Astrocyte (in vitro differentiated cells and primary cell): ENCODE data around the gene ECT2. TPM values are rescaled to one million over a fixed set of nuclear protein-coding genes. Genes with fewer than 3 reads are reported as not detected.

Experiments used
- DNase-seq: peaks from one replicate; pipeline ENCODE4 v3.0.0-alpha.2; 2010; ENCODE audit warnings: low read depth
- FAIRE-seq: peaks from 2 replicates; lab custom pipeline; 2011; peaks lifted over from hg19 to GRCh38; lab: Jason Lieb, UNC
- H2AFZ ChIP-seq: 2 replicates; pipeline ENCODE4 v1.6.0; 2012; ENCODE audit warnings: low read depth, low read length, inconsistent platforms
- H3K27ac ChIP-seq: 2 replicates; pipeline ENCODE4 v1.5.1; 2011; ENCODE audit warnings: low read depth, low read length, inconsistent platforms
- H3K27me3 ChIP-seq: 2 replicates; pipeline ENCODE4 v1.6.0; 2011; ENCODE audit warnings: low read length, inconsistent platforms; ENCODE audit not compliant: insufficient read depth
- H3K36me3 ChIP-seq: 2 replicates; pipeline ENCODE4 v1.5.1; 2011; ENCODE audit warnings: low read length, inconsistent platforms; ENCODE audit not compliant: insufficient read depth
- H3K4me1 ChIP-seq: 2 replicates; pipeline ENCODE4 v1.5.1; 2011; ENCODE audit warnings: low read length, inconsistent platforms; ENCODE audit not compliant: insufficient read depth
- H3K4me2 ChIP-seq: 2 replicates; pipeline ENCODE4 v1.6.0; 2012; ENCODE audit warnings: low read length, inconsistent platforms
- H3K4me3 ChIP-seq: 2 replicates; pipeline ENCODE4 v1.5.1; 2011; ENCODE audit warnings: low read depth, mild to moderate bottlenecking, low read length, inconsistent platforms; ENCODE audit not compliant: insufficient read depth
- H3K79me2 ChIP-seq: 2 replicates; pipeline ENCODE4 v1.6.0; 2012; ENCODE audit warnings: mild to moderate bottlenecking, low read length, inconsistent platforms; ENCODE audit not compliant: insufficient read depth
- H3K9ac ChIP-seq: 2 replicates; pipeline ENCODE4 v1.6.0; 2012; ENCODE audit warnings: mild to moderate bottlenecking, low read length, inconsistent platforms
- H3K9me3 ChIP-seq: 2 replicates; pipeline ENCODE4 v1.5.1; 2012; ENCODE audit warnings: low read depth, mild to moderate bottlenecking, low read length, inconsistent platforms; ENCODE audit not compliant: insufficient read depth
- H4K20me1 ChIP-seq: 2 replicates; pipeline ENCODE4 v1.6.0; 2012; ENCODE audit warnings: low read length, inconsistent platforms; ENCODE audit not compliant: insufficient read depth
- H3K27ac Mint-ChIP-seq: one replicate; pipeline ENCODE4 v1.8.0; 2021; ENCODE audit warnings: mild to moderate bottlenecking, mixed read lengths; ENCODE audit not compliant: unreplicated experiment
- H3K27me3 Mint-ChIP-seq: one replicate; pipeline ENCODE4 v1.8.0; 2021; ENCODE audit warnings: low read depth, mixed read lengths; ENCODE audit not compliant: unreplicated experiment
- H3K36me3 Mint-ChIP-seq: one replicate; pipeline ENCODE4 v1.8.0; 2021; ENCODE audit warnings: low read depth, mixed read lengths; ENCODE audit not compliant: unreplicated experiment
- H3K4me1 Mint-ChIP-seq: one replicate; pipeline ENCODE4 v1.8.0; 2021; ENCODE audit warnings: low read depth, mixed read lengths; ENCODE audit not compliant: unreplicated experiment
- H3K4me3 Mint-ChIP-seq: one replicate; pipeline ENCODE4 v1.8.0; 2021; ENCODE audit warnings: mild to moderate bottlenecking, moderate library complexity, mixed read lengths; ENCODE audit not compliant: unreplicated experiment
- H3K9me3 Mint-ChIP-seq: one replicate; pipeline ENCODE4 v1.8.0; 2021; ENCODE audit warnings: mild to moderate bottlenecking, mixed read lengths; ENCODE audit not compliant: unreplicated experiment
- CTCF ChIP-seq: IDR thresholded peaks from 2 replicates; pipeline ENCODE4 v1.5.1; 2011; ENCODE audit warnings: low read depth, mild to moderate bottlenecking, inconsistent platforms, low read length, moderate library complexity; ENCODE audit not compliant: insufficient read depth
- EZH2 ChIP-seq: IDR thresholded peaks from 2 replicates; pipeline ENCODE4 v1.6.1; 2012; ENCODE audit warnings: mild to moderate bottlenecking, low read length, inconsistent platforms; ENCODE audit not compliant: insufficient read depth
- total RNA-seq: library from RNA; stranded (reverse); gene quantifications from 2 replicates; pipeline ENCODE4 v1.2.1, GENCODE V29; 2021

ECT2 gene
- total RNA-seq, 1 donor from 2014 or later = 16.4 TPM

- Mint-ChIP-seq H3K4me1 (no peaks in the 10 kb centered on the region), H3K27me3 (peaks cover 2% of the 10 kb centered on the region), H3K4me3 (no peak overlapping the region), H3K36me3 (no peaks in the 10 kb centered on the region), H3K27ac (no peak overlapping the region), H3K9me3 (peaks cover 2% of the 10 kb centered on the region)
- no peaks in the 10 kb centered on the region for H3K36me3 ChIP-seq
- H3K9me3 ChIP-seq = no peaks in the 10 kb centered on the region
- H2AFZ ChIP-seq = no peak overlapping the region
- H3K4me3 ChIP-seq = no peak overlapping the region
- no peak overlapping the region for H3K27ac ChIP-seq
- H3K4me2 ChIP-seq = no peak overlapping the region
- H3K4me1 ChIP-seq = no peaks in the 10 kb centered on the region
- no peaks in the 10 kb centered on the region for H4K20me1 ChIP-seq
- DNase-seq (no peak), FAIRE-seq (no peak)
- no peak overlapping the region for H3K9ac ChIP-seq
- no peaks in the 10 kb centered on the region for H3K79me2 ChIP-seq
- TF ChIP-seq EZH2 (no peak), CTCF (no peak)
- H3K27me3 ChIP-seq = no peaks in the 10 kb centered on the region
Measured at GRCh38 chr3:172840463-172840862, 89.9 kb downstream of the ECT2 start.

- Mint-ChIP-seq H3K36me3 (no peaks in the 10 kb centered on the region), H3K27me3 (peaks cover 2% of the 10 kb centered on the region), H3K27ac (no peak overlapping the region), H3K4me1 (no peaks in the 10 kb centered on the region), H3K4me3 (no peak overlapping the region), H3K9me3 (peaks cover 2% of the 10 kb centered on the region)
- Histone ChIP-seq H3K9ac (no peak overlapping the region), H3K9me3 (no peaks in the 10 kb centered on the region), H2AFZ (no peak overlapping the region), H4K20me1 (no peaks in the 10 kb centered on the region), H3K4me1 (no peaks in the 10 kb centered on the region), H3K4me2 (no peak overlapping the region), H3K79me2 (no peaks in the 10 kb centered on the region), H3K4me3 (no peak overlapping the region), H3K27me3 (no peaks in the 10 kb centered on the region), H3K36me3 (no peaks in the 10 kb centered on the region), H3K27ac (no peak overlapping the region)
- no peak for FAIRE-seq
- DNase-seq = no peak
- no peak for TF ChIP-seq EZH2
- TF ChIP-seq CTCF = no peak
Measured at GRCh38 chr3:172840913-172841312, 90.4 kb downstream of the ECT2 start.

GRCh38 chr3:172844428-172844827, 93.9 kb downstream of the ECT2 start:
- Histone ChIP-seq H3K27me3 (no peaks in the 10 kb centered on the region), H3K4me3 (no peak overlapping the region), H3K36me3 (no peaks in the 10 kb centered on the region), H3K9me3 (no peaks in the 10 kb centered on the region), H3K27ac (no peak overlapping the region), H3K4me2 (no peak overlapping the region), H3K9ac (no peak overlapping the region), H2AFZ (no peak overlapping the region), H4K20me1 (no peaks in the 10 kb centered on the region), H3K79me2 (no peaks in the 10 kb centered on the region), H3K4me1 (peaks cover 12% of the 10 kb centered on the region)
- Mint-ChIP-seq H3K27me3 (no peaks in the 10 kb centered on the region), H3K9me3 (peaks cover 2% of the 10 kb centered on the region), H3K36me3 (no peaks in the 10 kb centered on the region), H3K4me1 (peaks cover 16% of the 10 kb centered on the region), H3K4me3 (no peak overlapping the region), H3K27ac (no peak overlapping the region)
- FAIRE-seq (no peak), DNase-seq (no peak)
- TF ChIP-seq CTCF (no peak), EZH2 (no peak)
